Brain microvascular endothelial cell (primary cell): Measurements from ENCODE around the gene CRYL1.

Experiments
- DNase-seq: peaks from one replicate; pipeline ENCODE4 v3.0.0-alpha.2; 2020
- H3K27ac ChIP-seq: fragments of 250-450 bp; sonication (Bioruptor Pico); 2 replicates; pipeline ENCODE4 v1.5.1; 2020; ENCODE audit warnings: mild to moderate bottlenecking, moderate library complexity
- H3K27me3 ChIP-seq: fragments of 250-450 bp; sonication (Bioruptor Pico); replicated peaks from 2 replicates; pipeline ENCODE4 v1.5.1; 2020; ENCODE audit warnings: mild to moderate bottlenecking
- H3K36me3 ChIP-seq: fragments of 250-450 bp; sonication (Bioruptor Pico); replicated peaks from 2 replicates; pipeline ENCODE4 v1.5.1; 2020; ENCODE audit warnings: mild to moderate bottlenecking
- H3K4me3 ChIP-seq: 2 replicates; pipeline ENCODE4 v1.5.1; 2011; ENCODE audit warnings: low read depth, mild to moderate bottlenecking, control low read depth, low read length, moderate library complexity
- in situ Hi-C: cut with HindIII; loops from 2 replicates; pipeline ENCODE4 v1.10.0; 2017; ENCODE audit warnings: low sequenced_read_pairs, low pct_ligation_motif_present
- TF ChIP-seq, protein P1 (sequence below): IDR thresholded peaks from 2 replicates; pipeline ENCODE4 v1.5.1; 2011; ENCODE audit warnings: low read depth, mild to moderate bottlenecking, moderate library complexity, low read length, control low read depth, inconsistent platforms; ENCODE audit errors: missing control alignments

Gene CRYL1

DNA sequence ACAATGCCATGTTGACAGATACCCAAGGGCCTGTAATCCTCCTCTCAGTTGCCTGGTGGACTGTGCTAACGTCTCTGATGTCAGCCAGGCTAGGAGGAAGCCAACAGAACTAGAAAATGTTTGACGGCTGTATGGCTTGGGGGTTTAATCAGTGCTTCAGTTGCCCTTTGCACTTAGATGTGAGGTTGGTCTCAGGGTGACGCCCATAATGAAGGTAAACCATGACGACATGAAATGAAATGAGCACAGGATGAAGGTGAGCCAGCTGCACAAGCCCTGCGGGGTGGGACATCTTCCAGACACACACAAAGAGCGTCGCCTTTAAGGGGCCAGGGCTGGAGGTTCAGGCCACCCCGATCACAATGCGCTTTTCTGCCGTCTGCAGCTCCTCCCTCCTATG lies 127.2 kb downstream of the CRYL1 start:
- Histone ChIP-seq H3K27me3 (no peaks in the 10 kb centered on the region), H3K27ac (no peak overlapping the region), H3K4me3 (no peak overlapping the region), H3K36me3 (no peaks in the 10 kb centered on the region)
- in situ Hi-C loops: no loop called here
- TF ChIP-seq, protein P1, sequence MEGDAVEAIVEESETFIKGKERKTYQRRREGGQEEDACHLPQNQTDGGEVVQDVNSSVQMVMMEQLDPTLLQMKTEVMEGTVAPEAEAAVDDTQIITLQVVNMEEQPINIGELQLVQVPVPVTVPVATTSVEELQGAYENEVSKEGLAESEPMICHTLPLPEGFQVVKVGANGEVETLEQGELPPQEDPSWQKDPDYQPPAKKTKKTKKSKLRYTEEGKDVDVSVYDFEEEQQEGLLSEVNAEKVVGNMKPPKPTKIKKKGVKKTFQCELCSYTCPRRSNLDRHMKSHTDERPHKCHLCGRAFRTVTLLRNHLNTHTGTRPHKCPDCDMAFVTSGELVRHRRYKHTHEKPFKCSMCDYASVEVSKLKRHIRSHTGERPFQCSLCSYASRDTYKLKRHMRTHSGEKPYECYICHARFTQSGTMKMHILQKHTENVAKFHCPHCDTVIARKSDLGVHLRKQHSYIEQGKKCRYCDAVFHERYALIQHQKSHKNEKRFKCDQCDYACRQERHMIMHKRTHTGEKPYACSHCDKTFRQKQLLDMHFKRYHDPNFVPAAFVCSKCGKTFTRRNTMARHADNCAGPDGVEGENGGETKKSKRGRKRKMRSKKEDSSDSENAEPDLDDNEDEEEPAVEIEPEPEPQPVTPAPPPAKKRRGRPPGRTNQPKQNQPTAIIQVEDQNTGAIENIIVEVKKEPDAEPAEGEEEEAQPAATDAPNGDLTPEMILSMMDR: no peak
- no peak for DNase-seq

DNA sequence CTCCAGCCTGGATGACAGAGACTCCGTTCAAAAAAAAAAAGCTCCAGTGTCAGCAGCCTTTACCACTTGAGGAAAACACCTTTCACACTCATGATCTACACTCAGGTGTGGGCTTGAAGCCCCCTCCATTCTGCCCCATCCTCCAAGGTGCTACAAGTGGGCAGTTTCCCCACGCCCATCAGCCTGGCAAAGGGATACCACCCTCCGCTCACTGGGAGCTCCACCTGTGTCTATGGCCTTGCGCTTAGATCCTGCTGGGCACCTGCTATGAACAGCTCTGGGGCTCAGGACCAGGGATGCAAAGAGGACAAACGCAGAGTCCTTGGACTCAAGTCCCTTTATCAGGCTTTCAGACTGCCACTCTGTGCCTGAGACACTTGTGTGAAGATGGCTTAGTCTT lies 127.8 kb downstream of the CRYL1 start:
- TF ChIP-seq, protein P1: no peak
- H3K27me3 ChIP-seq: no peaks in the 10 kb centered on the region
- no peak overlapping the region for H3K4me3 ChIP-seq
- no peak for DNase-seq
- H3K36me3 ChIP-seq: no peaks in the 10 kb centered on the region
- in situ Hi-C loops: no loop called here
- H3K27ac ChIP-seq: no peak overlapping the region

DNA sequence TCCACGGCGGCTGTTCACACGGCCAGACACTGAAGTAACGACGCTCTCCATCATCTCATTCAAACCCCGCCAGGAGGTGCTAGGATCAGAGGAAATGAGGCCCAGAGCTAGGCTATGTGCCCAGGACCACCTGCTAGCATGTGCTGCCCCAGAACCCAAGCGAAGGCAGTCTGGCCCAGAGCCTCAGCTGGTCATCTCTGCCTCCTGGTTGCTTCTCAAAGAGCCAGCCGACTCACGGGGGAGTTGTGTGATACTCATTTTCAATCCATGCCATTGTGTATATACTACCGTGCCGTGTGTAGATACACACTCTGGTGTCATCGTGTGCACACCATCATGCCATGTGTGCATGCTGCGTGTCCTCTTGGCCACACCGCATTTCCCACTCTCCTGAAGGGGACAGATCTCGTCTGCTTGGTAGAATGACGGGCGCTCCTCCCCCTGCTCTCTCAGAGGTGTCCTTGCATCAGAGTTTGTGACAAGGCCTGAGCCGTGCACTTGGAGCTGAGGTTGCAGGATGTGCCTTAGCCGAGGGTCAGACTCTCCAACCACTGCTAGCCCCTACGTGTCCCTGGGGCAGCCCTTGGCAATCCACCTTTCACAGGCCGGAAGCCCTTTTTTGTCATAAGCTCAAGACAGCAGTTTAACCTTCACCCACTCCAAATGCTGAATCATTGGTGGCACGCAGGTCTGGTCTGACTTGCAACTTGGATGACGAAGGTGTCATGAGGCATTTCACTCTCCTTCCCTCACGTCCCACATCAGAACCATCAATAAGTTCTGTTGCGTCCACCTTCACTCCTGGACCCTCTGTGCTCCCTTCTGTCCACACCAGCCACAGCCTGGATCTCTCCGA lies 130.4 kb downstream of the CRYL1 start:
- Histone ChIP-seq H3K27me3 (no peaks in the 10 kb centered on the region), H3K36me3 (no peaks in the 10 kb centered on the region), H3K27ac (no peak overlapping the region), H3K4me3 (no peak overlapping the region)
- DNase-seq: no peak
- in situ Hi-C loops: no loop called here
- TF ChIP-seq, protein P1: no peak

DNA sequence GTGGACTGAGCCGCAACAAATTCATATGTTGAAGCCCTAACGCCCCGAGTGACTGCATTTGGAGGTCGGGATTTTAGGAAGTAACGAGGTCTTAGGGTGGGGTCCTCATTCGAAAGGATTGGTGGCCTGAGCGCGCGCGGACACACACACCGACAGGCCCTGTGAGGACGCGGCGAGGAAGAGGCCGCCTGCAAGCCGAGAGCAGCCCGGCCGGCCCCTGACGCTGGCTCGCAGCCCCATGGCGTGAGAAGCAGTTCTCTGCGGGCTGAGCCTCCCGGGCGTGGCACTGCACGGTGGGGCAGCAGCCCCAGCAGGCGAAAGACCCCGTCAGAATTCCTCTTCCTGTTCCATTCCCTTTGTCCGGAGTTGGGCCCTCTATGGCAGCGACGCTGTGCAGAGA lies 131.2 kb downstream of the CRYL1 start:
- no peaks in the 10 kb centered on the region for H3K27me3 ChIP-seq
- H3K4me3 ChIP-seq: no peak overlapping the region
- H3K36me3 ChIP-seq: no peaks in the 10 kb centered on the region
- H3K27ac ChIP-seq: no peak overlapping the region
- in situ Hi-C loops: no loop called here
- no peak for DNase-seq
- TF ChIP-seq, protein P1: no peak

DNA sequence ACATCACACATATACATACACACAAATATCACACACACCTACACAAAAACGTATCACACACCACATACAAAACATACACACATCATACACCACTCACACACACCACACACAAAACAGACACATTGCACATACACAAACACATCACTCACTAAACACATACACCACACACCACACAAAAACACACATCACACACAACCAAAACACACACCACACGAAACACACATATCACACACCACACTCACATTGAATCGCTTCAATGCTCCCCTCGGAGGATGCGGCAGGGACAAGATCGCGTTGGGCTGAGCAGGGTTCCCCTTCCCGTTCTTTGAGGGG lies 131.5 kb downstream of the CRYL1 start:
- in situ Hi-C loops: no loop called here
- no peak for DNase-seq

More for the DNA sequence above, 131.5 kb downstream of the CRYL1 start:
- Histone ChIP-seq H3K27me3 (no peaks in the 10 kb centered on the region), H3K36me3 (no peaks in the 10 kb centered on the region), H3K4me3 (no peak overlapping the region), H3K27ac (no peak overlapping the region)
- TF ChIP-seq, protein P1: no peak
